GM21423 (cell line): ENCODE measurements around the gene GDE1.
"Not testable (repeated sequence)": the region's sequence is repeated elsewhere in the genome, so short reads cannot be mapped to it uniquely, and the experiment has no call there.

ENCODE experiments used
- ATAC-seq: cut with Tn5 transposase; IDR thresholded peaks from one replicate; pipeline ENCODE4 v1.9.1; 2021; ENCODE audit warnings: mild to moderate bottlenecking, moderate library complexity; ENCODE audit not compliant: unreplicated experiment

The GDE1 gene, protein sequence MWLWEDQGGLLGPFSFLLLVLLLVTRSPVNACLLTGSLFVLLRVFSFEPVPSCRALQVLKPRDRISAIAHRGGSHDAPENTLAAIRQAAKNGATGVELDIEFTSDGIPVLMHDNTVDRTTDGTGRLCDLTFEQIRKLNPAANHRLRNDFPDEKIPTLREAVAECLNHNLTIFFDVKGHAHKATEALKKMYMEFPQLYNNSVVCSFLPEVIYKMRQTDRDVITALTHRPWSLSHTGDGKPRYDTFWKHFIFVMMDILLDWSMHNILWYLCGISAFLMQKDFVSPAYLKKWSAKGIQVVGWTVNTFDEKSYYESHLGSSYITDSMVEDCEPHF

DNA sequence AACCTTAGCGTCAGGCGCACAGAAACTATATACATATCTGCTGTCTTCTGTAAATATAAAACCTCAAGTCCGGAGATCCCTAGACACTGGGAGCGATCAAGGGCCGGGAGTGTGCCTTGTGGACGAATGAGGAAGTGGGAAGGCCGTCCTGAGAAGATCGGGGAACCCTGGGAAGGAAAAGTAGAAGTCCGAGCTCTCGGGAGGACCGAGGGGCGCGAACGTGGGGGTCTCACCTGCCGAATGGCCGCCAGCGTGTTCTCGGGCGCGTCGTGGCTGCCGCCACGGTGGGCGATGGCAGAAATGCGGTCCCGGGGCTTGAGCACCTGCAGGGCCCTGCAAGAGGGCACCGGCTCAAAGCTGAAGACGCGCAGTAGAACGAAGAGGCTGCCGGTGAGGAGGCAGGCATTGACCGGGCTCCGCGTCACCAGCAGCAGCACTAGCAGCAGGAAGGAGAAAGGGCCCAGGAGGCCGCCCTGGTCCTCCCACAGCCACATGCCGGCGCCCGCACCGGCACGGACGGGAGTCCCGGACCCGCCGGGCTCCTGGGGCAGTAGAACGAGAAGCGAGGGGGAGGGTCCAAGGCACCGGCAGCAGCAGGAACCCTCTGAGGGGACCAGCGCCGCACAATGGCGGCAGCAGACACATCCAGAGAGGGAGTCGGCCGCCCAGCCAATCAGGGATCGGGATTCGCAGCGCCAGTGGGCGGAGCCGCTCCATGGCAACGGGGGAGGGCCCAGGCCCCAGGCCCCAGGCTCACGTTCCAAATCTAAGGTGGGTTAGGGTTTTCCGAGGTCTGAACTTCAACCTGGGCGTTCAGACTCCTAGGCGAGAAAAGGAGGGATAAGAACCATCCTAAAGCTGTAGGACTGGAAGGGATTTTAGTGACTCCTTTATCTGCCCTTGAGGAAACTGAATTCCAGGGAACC lies at the start of gene GDE1:
Gene GDE1 (minus strand): TSS at position 628 of the 926 bp plus-strand sequence. CDS start 134 bp downstream, at position 494.
- ATAC-seq, result peak; percentile 78

DNA sequence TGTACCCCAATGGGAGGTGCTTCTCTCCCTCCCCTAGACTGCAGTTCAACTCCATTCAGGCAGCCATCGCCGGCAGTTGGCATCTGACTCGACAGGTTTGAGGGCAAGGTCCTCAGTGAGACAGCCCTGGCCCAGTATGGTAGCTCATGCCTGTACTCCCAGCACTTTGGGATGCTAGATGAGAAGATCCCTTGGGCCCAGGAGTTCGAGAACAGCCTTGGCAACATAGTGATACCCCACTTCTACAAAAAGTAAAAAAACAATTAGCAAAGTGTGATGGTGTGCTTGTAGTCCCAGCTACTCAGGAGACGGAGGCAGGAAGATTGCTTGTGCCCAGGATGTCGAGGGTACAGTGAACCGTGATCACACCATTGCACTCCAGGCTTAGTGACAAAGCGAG lies 45.7 kb upstream of the GDE1 start:
- no peak for ATAC-seq

DNA sequence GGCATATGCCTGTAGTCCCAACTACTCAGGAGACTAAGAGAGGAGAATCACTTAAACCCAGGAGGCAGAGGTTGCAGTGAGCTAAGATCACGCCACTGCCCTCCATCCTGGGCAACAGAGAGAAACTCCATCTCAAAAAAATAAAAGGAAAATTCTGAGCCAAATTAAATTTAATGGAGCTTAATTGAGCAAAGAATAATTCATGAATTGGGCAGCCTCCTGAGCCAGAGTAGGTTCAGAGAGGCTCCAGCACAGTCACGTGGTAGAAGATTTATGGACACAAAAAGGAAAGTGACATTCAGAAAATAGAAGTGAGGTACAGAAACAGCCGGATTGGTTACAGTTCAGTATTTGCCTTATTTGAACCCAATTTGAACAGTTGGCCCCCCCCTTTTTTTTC lies 44.5 kb upstream of the GDE1 start:
- no peak for ATAC-seq

DNA sequence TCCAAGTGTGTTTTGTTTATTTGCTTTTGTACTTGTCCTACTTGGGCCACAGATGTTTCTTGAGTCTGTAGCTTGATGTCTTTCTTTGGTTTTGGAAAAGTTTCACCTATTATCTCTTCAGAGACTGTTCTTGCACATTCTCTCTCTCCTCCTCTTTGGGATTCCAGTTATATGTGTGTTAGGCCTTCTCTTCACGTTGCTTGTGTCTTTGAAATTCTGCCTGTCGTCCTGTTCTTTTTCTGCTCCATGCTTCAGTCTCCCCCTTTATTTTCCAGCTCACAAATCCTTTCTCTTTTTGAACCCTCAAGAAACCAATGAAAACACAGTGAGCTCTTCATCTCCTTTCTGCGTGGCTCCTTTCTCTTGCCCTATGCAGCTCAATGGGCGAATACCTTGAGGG lies 41.5 kb upstream of the GDE1 start:
- ATAC-seq, result no peak

DNA sequence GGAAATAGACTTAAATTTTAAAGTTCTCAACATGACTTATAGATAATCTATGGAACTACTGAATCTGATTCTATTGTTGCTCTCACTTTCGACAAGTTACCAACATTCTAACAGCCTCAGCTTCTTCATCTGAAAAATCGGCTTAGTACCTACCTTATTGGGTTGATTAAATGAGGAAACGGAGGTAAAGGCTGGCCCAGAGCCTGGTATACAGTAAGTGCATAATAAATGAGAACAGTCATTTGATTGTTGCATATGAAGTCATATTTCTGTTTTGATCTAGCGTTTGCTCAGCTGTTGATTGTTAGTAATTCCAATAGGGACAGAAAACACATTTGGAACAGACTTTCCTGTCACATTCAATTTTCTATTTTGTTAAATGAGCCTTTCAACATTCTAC lies 38.2 kb upstream of the GDE1 start:
- ATAC-seq, result no peak

DNA sequence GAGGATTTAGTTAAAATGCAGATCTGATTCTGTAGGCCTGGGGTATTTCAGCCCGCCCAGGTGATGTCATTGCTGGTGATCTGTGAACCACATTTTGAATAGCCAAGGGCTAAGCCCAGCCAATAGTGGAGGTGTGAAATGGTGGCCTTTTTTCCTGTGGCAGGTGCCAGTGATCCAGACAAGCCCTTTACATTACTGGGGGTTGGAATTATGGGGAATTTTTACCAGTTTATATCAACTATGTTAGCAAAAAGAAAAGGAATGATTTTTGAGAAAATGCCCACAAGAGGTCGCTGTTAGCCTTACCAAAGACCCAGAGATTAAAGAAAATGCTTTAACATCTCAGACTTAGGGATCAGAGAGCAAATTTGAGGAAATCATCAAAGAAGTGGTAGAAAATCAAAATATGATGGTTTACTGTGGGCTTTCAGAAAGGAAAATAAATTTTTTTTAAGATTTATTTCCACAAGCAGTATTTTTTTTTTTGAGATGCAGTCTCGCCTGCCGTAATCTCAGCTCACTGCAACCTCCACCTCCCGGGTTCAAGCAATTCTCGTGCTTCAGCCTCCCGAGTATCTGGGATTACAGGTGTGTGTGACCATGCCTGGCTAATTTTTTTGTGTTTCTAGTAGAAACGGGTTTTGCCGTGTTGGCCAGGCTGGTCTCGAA lies 37.5 kb upstream of the GDE1 start:
- no peak for ATAC-seq

DNA sequence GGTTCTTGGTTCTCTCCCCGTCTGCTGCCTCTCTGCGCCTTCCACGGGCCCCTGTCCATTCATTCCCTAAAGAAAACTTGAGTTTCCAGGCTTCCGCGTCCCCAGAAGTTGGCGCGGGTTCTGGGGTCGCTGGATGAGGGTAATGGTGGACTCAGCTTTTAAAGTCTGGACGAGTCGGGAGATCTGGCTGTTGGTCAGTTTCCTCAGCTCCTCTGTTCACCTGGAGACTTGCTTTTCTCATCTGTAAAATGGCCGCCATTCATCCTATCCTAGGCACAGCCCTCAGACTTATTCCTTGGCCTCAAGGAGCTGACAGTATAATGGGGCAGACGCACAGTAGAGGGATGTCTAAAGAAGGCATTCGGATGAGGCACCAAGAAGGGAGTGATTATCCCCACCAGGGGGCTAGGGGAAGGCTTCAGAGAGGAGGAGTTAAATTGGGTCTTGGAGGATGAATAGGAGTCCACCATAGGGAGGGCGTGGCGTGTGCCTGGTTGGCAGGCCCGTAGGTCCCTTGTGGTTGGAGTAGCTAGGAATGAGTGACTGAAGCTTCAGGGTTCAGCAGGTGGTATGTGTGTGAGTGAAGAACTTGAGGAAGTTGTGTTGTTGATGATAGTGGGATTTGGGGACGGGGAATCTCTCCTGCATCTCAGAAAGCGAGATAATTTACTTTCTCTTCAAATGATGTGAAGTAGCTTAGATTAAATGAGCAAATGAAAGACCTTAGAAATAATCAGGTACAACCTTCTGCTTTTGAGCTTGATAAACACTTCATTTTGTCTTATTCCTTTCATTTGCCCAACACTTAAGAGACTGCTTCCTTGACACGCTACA lies 34.3 kb upstream of the GDE1 start:
- no peak for ATAC-seq

DNA sequence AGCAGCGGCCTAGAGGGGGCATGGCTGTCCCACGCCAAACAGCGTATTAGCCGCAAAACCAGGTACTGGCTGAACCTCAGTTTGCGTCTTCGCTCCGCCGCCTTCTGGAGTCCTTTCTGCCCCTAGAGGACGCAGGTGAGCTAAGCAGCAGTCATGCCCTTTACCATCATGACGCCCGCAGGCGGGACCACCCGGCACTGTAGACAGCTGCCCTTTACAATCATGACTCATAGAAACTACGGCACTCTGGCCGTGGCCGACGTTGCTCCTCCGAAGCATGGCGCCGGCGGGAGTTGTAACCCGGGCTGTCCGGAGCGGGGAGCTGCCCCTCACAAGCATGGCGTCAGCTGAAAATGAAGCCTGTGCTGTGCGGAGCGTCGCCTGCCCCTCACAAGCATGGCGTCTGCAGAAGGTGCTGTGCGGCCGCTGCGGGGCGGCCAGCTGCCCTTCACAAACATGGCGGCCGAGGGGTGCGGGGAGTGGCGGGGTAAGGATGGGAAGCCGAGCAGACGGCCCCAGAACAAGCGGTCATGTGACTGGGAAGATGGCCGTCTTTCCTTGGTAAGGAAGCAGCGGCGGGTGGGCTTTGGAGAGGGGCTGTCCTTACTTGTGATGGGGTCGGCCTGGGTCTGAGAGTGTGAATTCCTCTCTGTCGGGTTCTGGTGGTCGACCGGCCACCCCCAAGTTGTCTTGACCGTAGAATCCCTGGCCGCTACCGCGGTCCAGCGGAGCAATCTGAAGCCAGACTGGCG lies 33.5 kb upstream of the GDE1 start, which contains the start of gene VPS35L:
Gene VPS35L (plus strand): TSS at position 518 of the 752 bp plus-strand sequence. CDS start 27 bp downstream, at position 545.
- ATAC-seq, result peak; percentile 95

DNA sequence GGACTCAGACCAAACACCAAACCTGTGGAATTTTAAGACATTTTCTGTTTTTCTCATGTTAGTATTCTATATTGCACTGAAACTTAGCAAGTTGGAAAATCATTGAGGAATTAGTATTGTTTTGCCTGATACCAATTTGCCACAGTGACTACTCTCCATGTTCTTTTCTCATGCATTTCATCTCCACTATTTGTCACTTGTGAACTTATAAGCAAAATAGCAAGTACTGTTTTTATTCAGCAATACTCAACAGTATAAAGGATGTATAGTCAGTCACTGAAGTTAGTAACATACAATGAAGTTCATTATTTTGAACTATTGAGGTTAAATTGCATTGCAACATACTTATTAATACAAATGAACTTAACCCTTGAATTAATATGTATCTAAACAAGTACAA lies 27.8 kb upstream of the GDE1 start:
- ATAC-seq, result no peak

DNA sequence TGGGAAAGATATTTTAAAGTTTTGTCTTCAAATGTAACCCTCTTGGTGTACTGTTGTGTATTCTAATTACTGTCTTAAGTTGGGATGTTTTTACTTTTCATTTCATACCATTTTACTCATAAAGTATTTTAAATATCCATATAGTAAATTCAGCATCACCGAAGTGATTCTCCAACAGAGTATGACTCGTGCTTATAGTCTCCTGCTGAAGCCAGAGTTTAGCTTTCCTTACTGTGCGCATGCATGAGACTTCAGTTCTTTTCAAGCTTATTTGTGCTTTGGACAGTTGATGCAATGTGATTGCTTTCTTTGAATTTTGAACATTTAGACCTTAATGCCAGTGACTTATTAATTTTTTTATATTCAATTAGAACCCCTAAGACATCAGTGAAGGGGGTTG lies 26.2 kb upstream of the GDE1 start:
- ATAC-seq, result no peak

DNA sequence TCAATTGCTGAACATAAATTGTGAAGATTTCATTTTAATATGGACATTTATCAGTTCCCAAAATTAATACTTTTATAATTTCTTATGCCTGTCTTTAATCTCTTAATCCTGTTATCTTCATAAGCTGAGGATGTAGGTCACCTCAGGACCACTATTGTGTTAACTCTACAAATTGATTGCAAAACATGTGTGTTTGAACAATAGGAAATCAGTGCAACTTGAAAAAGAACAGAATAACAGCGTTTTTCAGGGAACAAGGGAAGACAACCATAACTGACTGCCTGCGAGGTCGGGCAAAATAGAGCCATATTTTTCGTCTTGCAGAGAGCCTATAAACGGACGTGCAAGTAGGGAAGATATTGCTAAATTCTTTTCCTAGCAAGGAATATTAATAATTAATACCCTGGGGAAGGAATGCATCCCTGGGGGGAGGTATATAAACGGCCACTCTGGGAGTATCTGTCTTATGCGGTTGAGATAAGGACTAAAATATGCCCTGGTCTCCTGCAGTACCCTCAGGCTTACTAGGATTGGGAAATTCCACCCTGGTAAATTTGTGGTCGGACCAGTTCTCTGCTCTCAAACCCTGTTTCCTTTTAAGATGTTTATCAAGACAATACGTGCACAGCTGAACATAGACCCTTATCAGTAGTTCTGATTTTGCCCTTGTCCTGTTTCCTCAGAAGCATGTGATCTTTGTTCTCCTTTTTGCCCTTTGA lies 21.5 kb upstream of the GDE1 start:
- ATAC-seq, result not testable (repeated sequence)

DNA sequence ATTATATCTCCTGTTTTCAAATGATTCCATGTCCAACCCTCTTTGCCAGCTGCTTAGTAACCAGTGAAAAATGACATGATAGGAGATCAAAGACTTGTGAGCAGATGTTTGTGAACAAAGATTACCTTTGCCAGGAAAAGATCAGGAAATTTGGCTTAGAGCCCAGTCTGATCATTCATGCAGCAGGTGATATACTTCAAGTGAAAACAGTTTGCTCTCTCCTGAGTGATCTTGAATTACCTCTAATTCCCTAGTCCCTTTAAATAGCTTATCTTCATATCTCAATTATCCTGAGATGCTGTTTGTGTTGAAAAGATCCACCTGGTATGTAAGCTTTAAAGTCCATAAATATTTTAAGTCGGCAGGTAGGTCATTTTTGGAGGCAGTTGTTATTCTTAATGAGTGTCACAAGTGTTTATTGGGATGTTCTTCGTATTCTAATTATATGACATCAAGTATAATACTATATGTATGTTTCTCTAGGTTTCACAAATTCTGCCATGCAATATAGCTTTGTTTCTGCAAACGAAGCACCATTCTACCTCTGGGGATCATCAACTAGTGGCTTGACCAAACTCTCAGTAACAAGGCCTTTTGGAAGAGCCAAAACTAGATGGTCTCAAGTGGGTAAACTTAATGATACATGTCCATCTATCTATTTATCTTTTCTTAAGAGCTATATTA lies 20.4 kb upstream of the GDE1 start:
- ATAC-seq, result no peak

DNA sequence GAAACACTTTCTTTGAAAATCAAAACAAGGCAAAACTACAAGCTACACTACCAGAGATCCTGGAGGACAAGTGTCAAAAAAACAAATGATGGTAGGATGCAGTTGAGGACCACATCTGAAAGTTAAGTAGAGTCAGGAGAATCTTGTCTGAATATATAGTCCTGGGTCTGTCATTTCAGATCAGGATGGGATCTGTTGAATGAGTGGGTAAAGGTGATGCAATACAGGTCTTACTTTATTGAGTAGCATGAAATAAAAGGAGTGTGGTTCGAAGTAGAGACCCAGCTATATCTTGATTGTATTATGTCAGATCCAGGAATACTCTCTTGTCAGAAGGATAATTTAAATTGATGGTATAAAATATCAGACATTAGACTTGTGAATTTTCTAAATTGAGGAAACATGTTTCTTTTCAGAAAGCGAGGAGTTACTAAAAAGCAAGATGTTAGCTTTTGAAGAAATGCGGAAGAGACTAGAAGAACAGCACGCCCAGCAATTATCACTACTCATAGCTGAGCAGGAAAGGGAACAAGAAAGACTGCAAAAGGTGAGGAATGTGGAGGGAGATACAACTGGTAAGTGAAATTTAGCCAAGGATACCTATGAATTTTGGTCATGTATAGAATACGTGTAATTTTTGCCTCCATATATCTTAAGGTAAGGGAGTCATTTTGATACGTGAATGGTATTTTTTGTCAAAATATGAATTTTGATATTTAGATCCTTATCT lies 18.5 kb upstream of the GDE1 start:
- no peak for ATAC-seq

DNA sequence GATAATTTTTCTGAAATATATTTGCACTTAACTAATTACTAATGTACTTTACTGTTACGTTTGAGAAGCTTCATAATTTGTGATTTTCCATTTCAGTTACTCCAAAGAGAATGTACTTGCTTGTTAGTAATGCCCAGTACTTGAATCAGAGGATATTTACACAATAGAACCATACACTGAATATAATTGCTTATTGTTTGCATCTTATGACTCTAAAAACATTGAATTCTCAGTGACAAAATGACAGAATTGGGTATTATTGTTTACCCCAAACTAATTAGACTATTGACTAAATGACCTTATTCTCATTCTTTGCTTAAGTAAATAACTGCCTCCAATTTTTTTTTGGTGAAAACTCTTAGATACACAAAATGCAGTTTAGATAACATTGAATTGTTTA lies 10.7 kb upstream of the GDE1 start:
- no peak for ATAC-seq

DNA sequence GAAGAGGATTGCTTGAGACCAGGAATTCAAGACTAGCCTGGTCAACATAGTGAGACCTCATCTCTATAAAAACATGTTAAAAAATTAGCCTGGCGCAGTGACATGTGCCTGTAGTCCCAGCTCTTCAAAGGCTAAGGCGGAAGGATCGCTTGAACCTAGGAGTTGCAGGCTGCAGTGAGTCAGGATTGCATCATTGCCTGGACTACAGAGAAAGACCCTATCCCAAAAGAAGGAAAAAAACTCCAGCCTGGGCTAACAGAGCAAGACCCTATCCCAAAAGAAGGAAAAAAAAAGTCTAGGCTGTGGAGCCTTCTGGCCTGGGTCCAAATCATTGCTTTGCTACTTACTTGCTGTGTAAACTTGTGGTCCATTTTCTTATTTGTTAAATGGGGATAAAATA lies 6.8 kb upstream of the GDE1 start:
- no peak for ATAC-seq

DNA sequence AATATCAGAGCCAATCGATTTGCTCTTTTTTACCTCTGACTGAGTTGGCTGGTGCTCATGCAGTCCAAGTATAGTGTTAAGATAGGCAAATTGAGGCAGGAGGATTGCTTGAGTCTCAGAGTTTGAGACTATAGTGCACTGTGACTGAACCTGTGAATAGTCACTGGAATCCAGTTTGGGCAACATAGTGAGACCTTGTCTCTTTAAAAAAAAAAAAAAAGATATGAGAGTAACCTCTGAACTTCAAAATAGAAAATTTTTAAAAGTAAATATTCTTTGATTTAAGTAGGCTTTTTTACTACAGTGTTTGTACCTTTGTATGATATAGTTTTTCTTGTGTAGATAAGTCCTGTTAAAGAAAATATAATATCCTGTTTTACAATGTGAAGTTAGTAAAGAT lies 5.3 kb upstream of the GDE1 start:
- no peak for ATAC-seq

DNA sequence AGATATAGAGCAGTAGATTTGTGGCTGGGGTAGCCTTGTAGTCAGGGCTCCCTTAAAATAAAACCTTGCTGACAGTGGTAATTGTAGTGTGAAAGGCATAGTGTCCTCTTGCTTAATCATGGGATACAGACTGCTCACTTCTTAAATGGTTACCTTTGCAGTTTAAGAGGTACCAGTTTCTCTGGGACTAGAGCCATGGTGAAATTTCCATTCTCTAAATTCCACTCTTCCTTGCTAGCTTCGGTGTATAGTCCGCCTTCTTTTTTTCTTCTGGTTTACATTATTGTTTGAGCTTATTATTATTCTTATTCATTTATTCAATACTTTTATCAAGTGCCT lies 3.5 kb upstream of the GDE1 start:
- no peak for ATAC-seq
